Measurements from ENCODE around the gene RXFP1. TPM values are rescaled to one million over a fixed set of nuclear protein-coding genes. Genes with fewer than 3 reads are reported as not detected.

RXFP1 gene
- total RNA-seq, 6 experiments from 2014 or later: not detected

GRCh38 chr4:158644356-158644755, 122.7 kb downstream of the RXFP1 start:
- peaks cover 12% of the 10 kb centered on the region for H3K27me3 Mint-ChIP-seq (ENCODE audit: insufficient read depth)
- no peaks in the 10 kb centered on the region for H3K9me3 Mint-ChIP-seq
- no peak for TF ChIP-seq CTCF (IDR thresholded peaks at IDR 0.05)
- H3K4me3 Mint-ChIP-seq: no peak overlapping the region
- H3K36me3 Mint-ChIP-seq (ENCODE audit: low read depth): no peaks in the 10 kb centered on the region
- DNase-seq: no peak
- no peaks in the 10 kb centered on the region for H3K4me1 Mint-ChIP-seq (ENCODE audit: low read depth)
- H3K27ac Mint-ChIP-seq: no peak overlapping the region

DNA sequence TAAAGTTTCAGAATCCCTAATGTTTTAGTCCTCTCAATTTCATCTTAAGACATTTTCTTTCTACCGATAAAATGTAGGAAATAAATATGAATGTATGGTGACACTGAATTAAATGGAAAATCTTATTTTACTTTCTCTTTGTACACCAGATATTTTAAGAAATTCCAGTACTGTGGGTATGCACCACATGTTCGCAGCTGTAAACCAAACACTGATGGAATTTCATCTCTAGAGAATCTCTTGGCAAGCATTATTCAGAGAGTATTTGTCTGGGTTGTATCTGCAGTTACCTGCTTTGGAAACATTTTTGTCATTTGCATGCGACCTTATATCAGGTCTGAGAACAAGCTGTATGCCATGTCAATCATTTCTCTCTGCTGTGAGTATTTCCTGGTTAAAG, 123.1 kb downstream of the RXFP1 start:
- H3K27me3 Mint-ChIP-seq (ENCODE audit: insufficient read depth): peaks cover 10% of the 10 kb centered on the region
- H3K36me3 Mint-ChIP-seq (ENCODE audit: low read depth): no peaks in the 10 kb centered on the region
- H3K4me1 Mint-ChIP-seq (ENCODE audit: low read depth): no peaks in the 10 kb centered on the region
- H3K27ac Mint-ChIP-seq: no peak overlapping the region
- DNase-seq: no peak
- TF ChIP-seq CTCF (IDR thresholded peaks at IDR 0.05): no peak
- no peaks in the 10 kb centered on the region for H3K9me3 Mint-ChIP-seq
- no peak overlapping the region for H3K4me3 Mint-ChIP-seq

DNA sequence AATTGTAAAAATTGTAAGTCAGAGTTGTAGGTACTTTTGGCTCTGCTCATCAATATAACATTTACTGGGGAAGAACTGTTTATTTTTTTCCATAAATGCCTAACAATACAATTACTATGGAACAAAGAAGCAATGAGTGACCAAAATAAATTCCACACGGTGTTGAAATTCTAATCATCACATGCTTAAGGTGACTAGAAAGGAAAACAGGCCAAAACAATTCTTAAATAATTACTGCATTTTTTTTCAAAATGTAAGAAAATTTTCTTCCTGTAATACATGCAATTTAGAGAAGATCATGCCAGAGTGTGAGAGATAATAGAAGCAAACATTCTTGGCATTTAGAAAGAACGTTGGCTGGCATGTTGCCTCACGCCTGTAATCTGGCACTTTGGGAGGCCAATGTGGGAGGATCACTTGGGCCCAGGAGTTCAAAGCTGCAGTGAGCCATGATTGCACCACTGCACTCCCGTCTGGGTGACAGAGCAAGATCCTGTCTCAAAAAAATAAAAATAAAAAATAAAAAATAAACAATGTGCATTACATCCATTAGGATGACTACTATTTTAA, 127.5 kb downstream of the RXFP1 start:
- no peaks in the 10 kb centered on the region for H3K36me3 Mint-ChIP-seq (ENCODE audit: low read depth)
- no peaks in the 10 kb centered on the region for H3K9me3 Mint-ChIP-seq
- H3K27me3 Mint-ChIP-seq (ENCODE audit: insufficient read depth): peaks cover 6% of the 10 kb centered on the region; the same call in 1 of the 2 replicates
- no peak overlapping the region for H3K27ac Mint-ChIP-seq
- peaks cover 8% of the 10 kb centered on the region; the same call in 1 of the 2 replicates for H3K4me1 Mint-ChIP-seq (ENCODE audit: low read depth)
- DNase-seq: no peak
- TF ChIP-seq CTCF (IDR thresholded peaks at IDR 0.05): no peak
- H3K4me3 Mint-ChIP-seq: no peak overlapping the region

- no peaks in the 10 kb centered on the region; the same call in 1 of the 2 replicates for H3K36me3 Mint-ChIP-seq (ENCODE audit: low read depth)
Observed at GRCh38 chr4:158652920-158653319, 131.2 kb downstream of the RXFP1 start.

DNA sequence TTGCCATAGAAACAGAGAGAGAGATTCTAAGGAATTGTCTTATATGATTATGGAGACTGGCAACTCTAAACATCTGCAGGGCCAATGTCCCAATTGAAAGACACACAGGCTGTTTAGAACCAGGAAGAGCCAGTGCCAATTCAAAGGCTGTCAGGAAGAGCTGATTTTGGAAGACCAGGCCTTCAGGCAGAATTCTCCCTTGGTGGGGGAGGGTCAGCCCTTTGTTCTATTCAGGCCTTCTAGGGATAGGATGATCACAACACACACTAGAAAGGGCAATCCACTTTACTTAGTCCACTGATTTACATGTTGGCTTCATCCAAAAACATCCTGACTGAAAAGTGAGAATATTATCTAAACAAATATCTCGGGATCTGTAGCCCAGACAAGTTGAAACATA, 134.8 kb downstream of the RXFP1 start:
- Mint-ChIP-seq H3K4me1 (ENCODE audit: low read depth) (peaks cover 12% of the 10 kb centered on the region; the same call in 1 of the 2 replicates), H3K4me3 (no peak overlapping the region), H3K27me3 (ENCODE audit: insufficient read depth) (peaks cover 16% of the 10 kb centered on the region), H3K9me3 (no peaks in the 10 kb centered on the region), H3K36me3 (ENCODE audit: low read depth) (no peaks in the 10 kb centered on the region; the same call in 1 of the 2 replicates), H3K27ac (no peak overlapping the region)
- TF ChIP-seq CTCF (IDR thresholded peaks at IDR 0.05): no peak
- DNase-seq: no peak

More at GRCh38 chr4:158652920-158653319, 131.2 kb downstream of the RXFP1 start:
- DNase-seq: no peak
- H3K27me3 Mint-ChIP-seq (ENCODE audit: insufficient read depth): peaks cover 3% of the 10 kb centered on the region; the same call in 1 of the 2 replicates
- no peak for TF ChIP-seq CTCF (IDR thresholded peaks at IDR 0.05)
- peaks cover 12% of the 10 kb centered on the region; the same call in 1 of the 2 replicates for H3K4me1 Mint-ChIP-seq (ENCODE audit: low read depth)
- H3K27ac Mint-ChIP-seq: no peak overlapping the region
- peak overlapping the region; percentile 74 for H3K4me3 Mint-ChIP-seq
- H3K9me3 Mint-ChIP-seq: no peaks in the 10 kb centered on the region
